Stimulated activated effector memory CD8-positive, alpha-beta T cell treated with anti-CD3 and anti-CD28 coated beads, Interleukin-12 subunit alpha, Interleukin-12 subunit beta, amount 100 ng/mL, for 72 hours (primary cell): ENCODE results near the gene VAPA.

Experiments used
- ATAC-seq: fragments of 150-1000 bp; cut with Tn5 transposase; 2 replicates; pipeline ENCODE4 v1.10.0; 2021
- DNase-seq, 2 donors: peaks; one replicate each; pipeline ENCODE4 v3.0.0; 2021 to 2022; ENCODE audit warnings: low spot score in 2 of 2
- H3K27ac Mint-ChIP-seq: one replicate; pipeline ENCODE4 v1.8.0; 2022; ENCODE audit warnings: mild to moderate bottlenecking, mixed read lengths
- H3K36me3 Mint-ChIP-seq: one replicate; pipeline ENCODE4 v1.8.0; 2022; ENCODE audit warnings: mild to moderate bottlenecking, mixed read lengths
- H3K4me1 Mint-ChIP-seq: one replicate; pipeline ENCODE4 v1.8.0; 2022; ENCODE audit warnings: mixed read lengths
- H3K4me3 Mint-ChIP-seq: one replicate; pipeline ENCODE4 v1.8.0; 2022; ENCODE audit warnings: mild to moderate bottlenecking, mixed read lengths
- H3K9me3 Mint-ChIP-seq: one replicate; pipeline ENCODE4 v1.8.0; 2022; ENCODE audit warnings: mixed read lengths

Gene VAPA

DNA sequence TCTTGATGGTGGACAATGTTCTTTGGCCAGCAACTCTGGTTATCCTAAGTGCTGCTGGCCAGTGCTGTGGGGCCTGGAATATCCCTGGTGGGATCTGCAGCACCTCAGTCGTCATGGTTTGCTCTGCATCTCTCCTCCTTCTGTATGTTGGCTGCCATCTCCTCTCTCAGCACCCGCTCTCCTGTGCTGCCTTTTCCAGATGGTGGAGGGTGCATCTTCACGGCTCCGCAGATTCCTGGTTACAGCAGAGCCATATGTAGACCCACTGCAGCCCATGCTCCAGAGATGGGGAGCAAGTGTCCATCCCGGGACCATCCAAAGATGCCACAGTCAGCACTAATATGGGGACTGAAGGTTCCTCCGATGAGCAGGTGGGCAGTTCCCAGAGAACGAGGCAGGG is 90.0 kb downstream of the VAPA start:
- Mint-ChIP-seq H3K27ac (no peak overlapping the region), H3K4me3 (no peak overlapping the region), H3K9me3 (peaks cover 11% of the 10 kb centered on the region), H3K4me1 (no peaks in the 10 kb centered on the region), H3K36me3 (no peaks in the 10 kb centered on the region)
- DNase-seq (no peak), ATAC-seq (no peak)

DNA sequence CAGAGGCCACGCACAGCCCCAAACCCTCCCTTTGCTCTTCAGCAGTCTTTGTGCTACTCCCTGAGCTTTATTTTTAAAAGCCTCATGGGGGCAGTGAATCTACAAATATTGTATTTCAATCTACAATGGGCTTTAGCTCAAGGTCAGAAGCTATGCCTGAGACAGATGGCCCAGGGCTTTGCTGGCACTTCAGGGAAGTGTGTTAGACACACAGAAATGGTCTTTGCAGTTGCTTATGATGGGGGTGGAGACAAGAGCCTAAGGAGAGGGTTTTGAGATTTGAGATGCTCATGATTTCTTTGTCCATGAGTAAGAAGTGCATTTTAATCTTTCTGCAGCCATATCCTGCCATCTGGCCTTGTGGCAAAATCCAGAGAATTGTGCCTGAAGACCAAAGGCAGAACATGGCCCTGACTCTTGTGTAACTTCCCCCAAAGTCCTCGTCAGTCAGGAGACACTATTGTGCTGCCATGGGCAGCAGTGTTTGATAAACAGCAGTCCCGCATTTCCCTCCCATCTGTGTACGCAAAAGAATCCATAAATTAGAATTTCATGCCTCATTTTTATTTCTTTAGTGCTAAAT is 92.6 kb downstream of the VAPA start:
- DNase-seq (no peak), ATAC-seq (no peak)
- no peaks in the 10 kb centered on the region for H3K9me3 Mint-ChIP-seq
- no peak overlapping the region for H3K27ac Mint-ChIP-seq
- H3K4me3 Mint-ChIP-seq, result no peak overlapping the region
- no peaks in the 10 kb centered on the region for H3K4me1 Mint-ChIP-seq
- H3K36me3 Mint-ChIP-seq, result no peaks in the 10 kb centered on the region

GRCh38 chr18:10008006-10008647 is 94.3 kb downstream of the VAPA start:
- no peaks in the 10 kb centered on the region for H3K4me1 Mint-ChIP-seq
- H3K4me3 Mint-ChIP-seq, result no peak overlapping the region
- DNase-seq (no peak), ATAC-seq (no peak)
- no peaks in the 10 kb centered on the region for H3K9me3 Mint-ChIP-seq
- no peak overlapping the region for H3K27ac Mint-ChIP-seq
- H3K36me3 Mint-ChIP-seq, result no peaks in the 10 kb centered on the region
